ENCODE measurements around the gene SAMD8.
"Not testable (repeated sequence)": the region's sequence is repeated elsewhere in the genome, so short reads cannot be mapped to it uniquely, and the experiment has no call there.

SAMD8 gene

DNA sequence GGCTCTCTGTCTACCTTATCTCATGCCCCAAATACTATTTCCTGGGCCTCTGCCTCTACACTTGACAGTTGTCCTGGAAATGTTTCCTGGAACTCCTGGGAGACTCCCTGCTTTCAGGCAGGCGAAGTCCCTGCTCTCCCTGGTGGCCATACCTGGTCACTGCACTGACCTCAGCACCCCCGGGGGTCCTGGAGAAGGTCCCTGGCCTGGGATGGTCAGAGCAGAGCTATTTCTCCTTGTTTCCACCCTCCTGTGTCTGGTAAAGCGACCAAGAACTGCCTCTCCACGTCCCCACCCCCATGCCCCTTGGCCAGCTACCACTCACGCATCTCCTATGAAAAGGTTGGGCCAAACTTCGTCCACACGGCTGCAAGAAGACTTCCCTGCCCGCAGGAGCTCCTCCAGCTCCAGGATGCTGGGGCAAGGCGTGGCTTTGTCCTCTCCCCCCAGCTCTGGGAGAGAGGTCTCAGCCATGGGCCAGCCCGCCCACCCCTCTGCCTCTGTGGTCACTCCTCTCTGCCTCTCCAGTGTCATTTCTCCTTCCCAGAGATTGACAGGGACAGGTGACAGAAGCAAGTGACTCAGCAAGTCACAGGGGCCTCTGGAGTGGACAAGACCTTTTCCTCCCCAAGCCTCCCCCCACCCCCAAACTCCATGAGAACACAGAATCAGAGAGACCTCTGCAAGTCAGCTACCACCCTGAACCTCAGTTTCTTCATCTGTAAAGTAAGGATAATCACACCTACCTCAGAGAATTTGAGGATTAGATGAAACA lies 2.6 kb upstream of the SAMD8 start:
- H3K9ac ChIP-seq (ENCODE audit: low read length): no peak overlapping the region
- peaks cover 39% of the 10 kb centered on the region for H3K4me1 ChIP-seq (ENCODE audit: control insufficient read depth, insufficient read depth, low read length)
- no peaks in the 10 kb centered on the region for H3K36me3 ChIP-seq (ENCODE audit: control insufficient read depth, insufficient read depth, low read length)
- H3K27ac ChIP-seq (ENCODE audit: low read depth, low read length): no peak overlapping the region
- H3K9me3 ChIP-seq (ENCODE audit: control insufficient read depth, insufficient read depth, low read depth, low read length): no peaks in the 10 kb centered on the region
- H3K27me3 ChIP-seq (ENCODE audit: control insufficient read depth, insufficient read depth, low read length): no peaks in the 10 kb centered on the region
- H3K4me3 ChIP-seq (ENCODE audit: low read depth, low read length): no peak overlapping the region

DNA sequence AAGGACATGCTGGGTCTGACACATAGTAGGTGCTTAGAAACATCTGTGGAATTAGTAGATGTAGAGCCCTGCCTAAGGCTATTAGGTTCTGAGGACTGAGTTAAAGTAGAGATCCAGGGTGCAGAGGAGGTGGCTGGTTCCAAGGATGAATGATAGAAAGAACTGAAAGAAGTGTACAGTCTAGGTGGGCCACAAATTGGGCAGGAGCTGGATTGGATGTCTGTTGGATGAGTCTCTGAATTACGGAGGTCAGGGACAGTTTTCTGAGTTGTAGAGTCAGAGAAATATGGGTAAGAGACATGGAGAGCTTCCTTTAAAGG lies 2.0 kb upstream of the SAMD8 start:
- H3K27me3 ChIP-seq (ENCODE audit: control insufficient read depth, insufficient read depth, low read length): no peaks in the 10 kb centered on the region
- no peaks in the 10 kb centered on the region for H3K36me3 ChIP-seq (ENCODE audit: control insufficient read depth, insufficient read depth, low read length)
- H3K9me3 ChIP-seq (ENCODE audit: control insufficient read depth, insufficient read depth, low read depth, low read length): no peaks in the 10 kb centered on the region
- no peak overlapping the region for H3K9ac ChIP-seq (ENCODE audit: low read length)
- H3K4me1 ChIP-seq (ENCODE audit: control insufficient read depth, insufficient read depth, low read length): peaks cover 39% of the 10 kb centered on the region
- H3K4me3 ChIP-seq (ENCODE audit: low read depth, low read length): no peak overlapping the region
- no peak overlapping the region for H3K27ac ChIP-seq (ENCODE audit: low read depth, low read length)

GRCh38 chr10:75110006-75110632 lies 1.3 kb upstream of the SAMD8 start:
- H3K4me3 ChIP-seq (ENCODE audit: low read depth, low read length): peak overlapping the region; percentile 99; the same call in 1 of the 2 replicates
- H3K27me3 ChIP-seq (ENCODE audit: control insufficient read depth, insufficient read depth, low read length): no peaks in the 10 kb centered on the region
- no peak overlapping the region for H3K27ac ChIP-seq (ENCODE audit: low read depth, low read length)
- no peaks in the 10 kb centered on the region for H3K9me3 ChIP-seq (ENCODE audit: control insufficient read depth, insufficient read depth, low read depth, low read length)
- no peaks in the 10 kb centered on the region for H3K36me3 ChIP-seq (ENCODE audit: control insufficient read depth, insufficient read depth, low read length)
- no peak overlapping the region for H3K9ac ChIP-seq (ENCODE audit: low read length)
- peaks cover 32% of the 10 kb centered on the region for H3K4me1 ChIP-seq (ENCODE audit: control insufficient read depth, insufficient read depth, low read length)

DNA sequence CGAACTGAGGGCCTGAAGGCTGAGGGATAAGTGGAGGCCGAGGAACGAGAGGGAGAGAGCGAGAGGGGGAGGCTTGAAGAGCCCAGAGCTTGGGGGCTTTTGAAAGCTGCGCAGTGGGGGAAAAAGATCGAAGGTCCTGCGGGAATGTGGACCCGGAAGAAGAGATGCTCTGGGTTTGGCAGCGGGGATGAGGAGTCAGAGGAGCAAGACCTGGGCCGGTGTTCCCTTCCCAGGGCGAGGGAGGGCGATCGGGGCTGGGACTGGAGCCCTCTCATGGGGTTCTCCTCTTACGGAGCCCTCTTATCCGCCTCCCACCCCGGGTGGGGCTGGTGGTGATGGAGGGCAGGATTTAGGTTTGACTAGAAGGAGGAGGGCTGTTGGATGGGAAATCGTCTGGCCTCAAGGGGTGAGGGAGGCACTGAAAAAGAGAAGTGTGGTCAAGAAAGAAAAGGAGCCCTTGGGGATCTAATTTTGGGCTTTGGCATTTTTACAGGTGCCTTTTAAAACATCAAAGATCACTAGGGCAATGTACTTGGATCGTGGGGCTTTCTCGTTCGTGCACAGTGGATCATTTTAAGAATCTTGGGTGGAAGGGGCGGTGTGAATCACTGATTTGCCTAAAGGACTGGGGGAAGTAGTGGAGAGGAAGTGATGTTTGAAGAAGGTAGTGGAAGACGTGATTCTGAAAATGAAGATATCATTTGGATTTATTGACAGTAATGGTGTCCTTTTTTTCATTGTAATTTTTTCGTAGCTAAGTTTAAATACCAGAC lies 637 bp downstream of the SAMD8 start:
- H3K36me3 ChIP-seq (ENCODE audit: control insufficient read depth, insufficient read depth, low read length): no peaks in the 10 kb centered on the region
- no peaks in the 10 kb centered on the region for H3K9me3 ChIP-seq (ENCODE audit: control insufficient read depth, insufficient read depth, low read depth, low read length)
- H3K4me1 ChIP-seq (ENCODE audit: control insufficient read depth, insufficient read depth, low read length): peaks cover 17% of the 10 kb centered on the region; the same call in 1 of the 2 replicates
- H3K4me3 ChIP-seq (ENCODE audit: low read depth, low read length): peak overlapping the region; percentile 99
- peak overlapping the region; percentile 92 for H3K9ac ChIP-seq (ENCODE audit: low read length)
- no peaks in the 10 kb centered on the region for H3K27me3 ChIP-seq (ENCODE audit: control insufficient read depth, insufficient read depth, low read length)
- H3K27ac ChIP-seq (ENCODE audit: low read depth, low read length): peak overlapping the region; percentile 88; the same call in 1 of the 2 replicates

DNA sequence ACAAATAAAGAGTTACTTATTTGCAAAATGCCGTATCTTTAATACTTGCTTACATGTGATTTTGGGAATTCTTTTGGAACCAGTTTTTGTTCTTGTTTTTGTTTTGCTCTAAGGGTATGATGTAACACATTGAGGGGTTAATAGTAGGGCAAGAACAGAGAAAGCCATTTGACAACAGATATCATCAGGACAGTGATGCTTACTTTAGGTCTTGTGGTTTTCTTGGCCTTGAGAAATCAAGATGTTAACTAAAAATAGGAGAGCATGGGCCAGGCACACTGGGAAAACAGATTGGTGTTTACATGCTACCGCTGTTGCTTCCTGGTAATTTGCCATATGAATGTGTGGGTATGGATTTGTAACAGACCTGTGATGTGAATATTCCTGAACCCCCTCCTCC lies 3.7 kb downstream of the SAMD8 start:
- H3K9me3 ChIP-seq (ENCODE audit: control insufficient read depth, insufficient read depth, low read depth, low read length): no peaks in the 10 kb centered on the region
- no peaks in the 10 kb centered on the region for H3K36me3 ChIP-seq (ENCODE audit: control insufficient read depth, insufficient read depth, low read length)
- H3K9ac ChIP-seq (ENCODE audit: low read length): no peak overlapping the region
- H3K27me3 ChIP-seq (ENCODE audit: control insufficient read depth, insufficient read depth, low read length): no peaks in the 10 kb centered on the region
- H3K27ac ChIP-seq (ENCODE audit: low read depth, low read length): no peak overlapping the region
- no peak overlapping the region for H3K4me3 ChIP-seq (ENCODE audit: low read depth, low read length)
- 0 out of 2 replicates have a peak, but pooled peaks cover 4% of the 10 kb centered on the region for H3K4me1 ChIP-seq (ENCODE audit: control insufficient read depth, insufficient read depth, low read length)

GRCh38 chr10:75116941-75117775 lies 5.7 kb downstream of the SAMD8 start:
- not testable (repeated sequence) for H3K27ac ChIP-seq (ENCODE audit: low read depth, low read length); H3K4me1 ChIP-seq (ENCODE audit: control insufficient read depth, insufficient read depth, low read length); H3K4me3 ChIP-seq (ENCODE audit: low read depth, low read length); H3K9ac ChIP-seq (ENCODE audit: low read length); H3K27me3 ChIP-seq (ENCODE audit: control insufficient read depth, insufficient read depth, low read length); H3K9me3 ChIP-seq (ENCODE audit: control insufficient read depth, insufficient read depth, low read depth, low read length); H3K36me3 ChIP-seq (ENCODE audit: control insufficient read depth, insufficient read depth, low read length)

DNA sequence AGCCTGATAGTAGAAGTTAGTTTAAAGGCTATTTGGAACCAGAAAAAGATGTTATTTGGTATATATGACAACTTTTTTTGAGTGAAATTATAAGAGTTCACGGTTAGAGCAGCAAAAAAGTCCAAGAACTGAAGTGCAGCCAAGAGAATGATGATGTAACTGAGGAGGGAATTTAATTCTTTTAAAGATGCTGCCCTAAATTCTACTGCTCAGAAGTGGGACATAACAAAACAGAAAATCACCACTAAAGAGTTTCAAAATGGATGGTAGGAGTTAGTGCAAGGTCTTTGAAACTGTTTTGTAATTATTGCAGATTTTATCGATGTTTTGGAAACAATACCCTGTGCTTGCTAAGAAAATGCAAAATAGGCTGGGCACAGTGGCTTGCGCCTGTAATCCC lies 6.5 kb downstream of the SAMD8 start:
- H3K27ac ChIP-seq (ENCODE audit: low read depth, low read length): no peak overlapping the region
- no peaks in the 10 kb centered on the region for H3K36me3 ChIP-seq (ENCODE audit: control insufficient read depth, insufficient read depth, low read length)
- H3K9ac ChIP-seq (ENCODE audit: low read length): no peak overlapping the region
- H3K4me3 ChIP-seq (ENCODE audit: low read depth, low read length): no peak overlapping the region
- no peaks in the 10 kb centered on the region for H3K27me3 ChIP-seq (ENCODE audit: control insufficient read depth, insufficient read depth, low read length)
- H3K4me1 ChIP-seq (ENCODE audit: control insufficient read depth, insufficient read depth, low read length): no peaks in the 10 kb centered on the region
- no peaks in the 10 kb centered on the region for H3K9me3 ChIP-seq (ENCODE audit: control insufficient read depth, insufficient read depth, low read depth, low read length)

- H3K36me3 ChIP-seq (ENCODE audit: control insufficient read depth, insufficient read depth, low read length); H3K4me3 ChIP-seq (ENCODE audit: low read depth, low read length); H3K9me3 ChIP-seq (ENCODE audit: control insufficient read depth, insufficient read depth, low read depth, low read length); H3K27me3 ChIP-seq (ENCODE audit: control insufficient read depth, insufficient read depth, low read length); H3K27ac ChIP-seq (ENCODE audit: low read depth, low read length); H3K9ac ChIP-seq (ENCODE audit: low read length); H3K4me1 ChIP-seq (ENCODE audit: control insufficient read depth, insufficient read depth, low read length): not testable (repeated sequence)
These were observed 8.1 kb downstream of the SAMD8 start for GRCh38 chr10:75119444-75120066.

GRCh38 chr10:75121322-75121721 lies 9.9 kb downstream of the SAMD8 start:
- no peaks in the 10 kb centered on the region for H3K27me3 ChIP-seq (ENCODE audit: control insufficient read depth, insufficient read depth, low read length)
- peaks cover 5% of the 10 kb centered on the region; the same call in 1 of the 2 replicates for H3K36me3 ChIP-seq (ENCODE audit: control insufficient read depth, insufficient read depth, low read length)
- H3K9me3 ChIP-seq (ENCODE audit: control insufficient read depth, insufficient read depth, low read depth, low read length): no peaks in the 10 kb centered on the region
- H3K9ac ChIP-seq (ENCODE audit: low read length): no peak overlapping the region
- no peak overlapping the region for H3K4me3 ChIP-seq (ENCODE audit: low read depth, low read length)
- H3K4me1 ChIP-seq (ENCODE audit: control insufficient read depth, insufficient read depth, low read length): peaks cover 4% of the 10 kb centered on the region; the same call in 1 of the 2 replicates
- H3K27ac ChIP-seq (ENCODE audit: low read depth, low read length): no peak overlapping the region

DNA sequence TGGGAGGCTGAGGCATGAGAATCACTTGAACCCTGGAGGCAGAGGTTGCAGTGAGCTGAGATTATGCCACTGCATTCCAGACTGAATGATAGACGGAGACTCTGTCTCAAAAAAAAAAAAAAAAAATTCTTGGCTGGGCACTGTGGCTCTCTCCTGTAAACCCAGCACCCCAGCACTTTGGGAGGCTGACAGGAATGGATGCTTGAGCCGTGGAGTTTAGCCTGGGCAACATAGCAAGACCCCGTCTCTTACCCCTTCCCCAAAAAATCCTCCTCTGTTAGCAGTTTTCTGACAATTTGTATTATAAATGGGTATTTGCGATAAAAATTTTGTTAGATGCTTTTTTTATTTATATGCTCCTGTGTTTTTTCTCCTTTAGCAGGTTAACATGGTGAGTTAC lies 11.0 kb downstream of the SAMD8 start:
- Histone ChIP-seq H3K4me3 (ENCODE audit: low read depth, low read length) (no peak overlapping the region), H3K9me3 (ENCODE audit: control insufficient read depth, insufficient read depth, low read depth, low read length) (no peaks in the 10 kb centered on the region), H3K36me3 (ENCODE audit: control insufficient read depth, insufficient read depth, low read length) (peaks cover 10% of the 10 kb centered on the region; the same call in 1 of the 2 replicates), H3K4me1 (ENCODE audit: control insufficient read depth, insufficient read depth, low read length) (peaks cover 7% of the 10 kb centered on the region; the same call in 1 of the 2 replicates), H3K27ac (ENCODE audit: low read depth, low read length) (no peak overlapping the region), H3K27me3 (ENCODE audit: control insufficient read depth, insufficient read depth, low read length) (no peaks in the 10 kb centered on the region), H3K9ac (ENCODE audit: low read length) (no peak overlapping the region)
